ENCODE measurements around the gene CDK6. TPM values are rescaled to one million over a fixed set of nuclear protein-coding genes. Genes with fewer than 3 reads are reported as not detected.

Gene CDK6
- total and polyA plus RNA-seq, 10 of the 15 experiments (the other 5 are each of a cell fraction or from before 2014, with no cell fraction given), result 8.0 to 118 (median 45.8) TPM

DNA sequence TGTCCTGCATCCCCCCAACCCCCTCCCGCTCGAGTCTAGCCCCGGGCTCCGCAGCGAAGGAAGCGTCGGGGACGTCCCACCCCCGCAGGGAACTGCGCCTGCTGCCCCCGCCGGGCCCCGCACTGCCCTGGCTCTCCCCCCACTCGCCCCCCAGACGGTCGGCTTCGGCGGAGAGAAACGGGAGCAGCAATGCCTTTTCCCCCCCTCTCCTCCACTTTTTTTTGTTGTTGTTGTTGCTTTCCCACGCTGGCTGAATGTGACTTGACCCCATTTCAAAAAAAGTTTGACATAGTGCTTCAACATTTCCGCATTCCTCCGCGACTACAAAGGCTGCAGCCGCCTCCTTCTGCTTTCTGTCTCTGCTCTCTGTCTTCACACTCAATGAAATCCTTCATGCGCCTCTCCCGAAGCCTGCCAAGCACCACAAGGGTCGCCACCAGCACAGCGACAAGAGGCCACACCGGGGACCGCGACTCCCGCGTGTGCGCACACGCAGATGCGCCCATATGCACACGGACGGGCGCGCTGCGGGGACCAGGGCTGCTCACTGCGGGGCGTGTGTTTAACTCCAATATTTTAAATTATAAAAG lies 1.0 kb downstream of the CDK6 start (continued):
- TF ChIP-seq TCF7 (IDR thresholded peaks at IDR 0.05; ENCODE audit: borderline replicate concordance), result no peak; the same call in 1 of the 2 replicates
- peak; percentile 12; the same call in 1 of the 2 replicates for TF ChIP-seq CREB1 (IDR thresholded peaks at IDR 0.05; ENCODE audit: low read depth)
- 0 out of 2 replicates have a peak, but pooled peaks have one; percentile 4 for TF ChIP-seq RUNX3 (IDR thresholded peaks at IDR 0.05; ENCODE audit: low read length)
- peak; percentile 53; the same call in 1 of the 2 replicates for TF ChIP-seq NBN (IDR thresholded peaks at IDR 0.05)
- TF ChIP-seq CHD2 (IDR thresholded peaks at IDR 0.05; ENCODE audit: borderline replicate concordance, low read depth, low read length), result 0 out of 2 replicates have a peak, but pooled peaks have one; percentile 12
- peak; percentile 54; the same call in 1 of the 2 replicates for TF ChIP-seq ZNF384 (IDR thresholded peaks at IDR 0.05; ENCODE audit: borderline replicate concordance, low read depth, low read length)
- peak; percentile 20; the same call in 1 of the 2 replicates for TF ChIP-seq PKNOX1 (IDR thresholded peaks at IDR 0.05)
- TF ChIP-seq, protein P1, sequence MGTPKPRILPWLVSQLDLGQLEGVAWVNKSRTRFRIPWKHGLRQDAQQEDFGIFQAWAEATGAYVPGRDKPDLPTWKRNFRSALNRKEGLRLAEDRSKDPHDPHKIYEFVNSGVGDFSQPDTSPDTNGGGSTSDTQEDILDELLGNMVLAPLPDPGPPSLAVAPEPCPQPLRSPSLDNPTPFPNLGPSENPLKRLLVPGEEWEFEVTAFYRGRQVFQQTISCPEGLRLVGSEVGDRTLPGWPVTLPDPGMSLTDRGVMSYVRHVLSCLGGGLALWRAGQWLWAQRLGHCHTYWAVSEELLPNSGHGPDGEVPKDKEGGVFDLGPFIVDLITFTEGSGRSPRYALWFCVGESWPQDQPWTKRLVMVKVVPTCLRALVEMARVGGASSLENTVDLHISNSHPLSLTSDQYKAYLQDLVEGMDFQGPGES (IDR thresholded peaks at IDR 0.05), result no peak
- peak; percentile 65 for TF ChIP-seq NKRF (conservative IDR thresholded peaks at IDR 0.05)
- peak; percentile 77; the same call in 1 of the 2 replicates for TF ChIP-seq BACH1 (IDR thresholded peaks at IDR 0.05; ENCODE audit: borderline replicate concordance)
- peak; percentile 12 for TF ChIP-seq BCL3 (IDR thresholded peaks at IDR 0.05; ENCODE audit: borderline replicate concordance, insufficient read depth, low read depth, low read length, poor library complexity, severe bottlenecking)
- 0 out of 2 replicates have a peak, but pooled peaks have one; percentile 29 for TF ChIP-seq HCFC1 (IDR thresholded peaks at IDR 0.05; ENCODE audit: low read length)
- TF ChIP-seq RELB (IDR thresholded peaks at IDR 0.05; ENCODE audit: low read depth), result 0 out of 2 replicates have a peak, but pooled peaks have one; percentile 31
- TF ChIP-seq RAD21 (IDR thresholded peaks at IDR 0.05; ENCODE audit: insufficient read depth, low read depth, low read length), result 0 out of 2 replicates have a peak, but pooled peaks have one; percentile 8
- TF ChIP-seq, protein P2, sequence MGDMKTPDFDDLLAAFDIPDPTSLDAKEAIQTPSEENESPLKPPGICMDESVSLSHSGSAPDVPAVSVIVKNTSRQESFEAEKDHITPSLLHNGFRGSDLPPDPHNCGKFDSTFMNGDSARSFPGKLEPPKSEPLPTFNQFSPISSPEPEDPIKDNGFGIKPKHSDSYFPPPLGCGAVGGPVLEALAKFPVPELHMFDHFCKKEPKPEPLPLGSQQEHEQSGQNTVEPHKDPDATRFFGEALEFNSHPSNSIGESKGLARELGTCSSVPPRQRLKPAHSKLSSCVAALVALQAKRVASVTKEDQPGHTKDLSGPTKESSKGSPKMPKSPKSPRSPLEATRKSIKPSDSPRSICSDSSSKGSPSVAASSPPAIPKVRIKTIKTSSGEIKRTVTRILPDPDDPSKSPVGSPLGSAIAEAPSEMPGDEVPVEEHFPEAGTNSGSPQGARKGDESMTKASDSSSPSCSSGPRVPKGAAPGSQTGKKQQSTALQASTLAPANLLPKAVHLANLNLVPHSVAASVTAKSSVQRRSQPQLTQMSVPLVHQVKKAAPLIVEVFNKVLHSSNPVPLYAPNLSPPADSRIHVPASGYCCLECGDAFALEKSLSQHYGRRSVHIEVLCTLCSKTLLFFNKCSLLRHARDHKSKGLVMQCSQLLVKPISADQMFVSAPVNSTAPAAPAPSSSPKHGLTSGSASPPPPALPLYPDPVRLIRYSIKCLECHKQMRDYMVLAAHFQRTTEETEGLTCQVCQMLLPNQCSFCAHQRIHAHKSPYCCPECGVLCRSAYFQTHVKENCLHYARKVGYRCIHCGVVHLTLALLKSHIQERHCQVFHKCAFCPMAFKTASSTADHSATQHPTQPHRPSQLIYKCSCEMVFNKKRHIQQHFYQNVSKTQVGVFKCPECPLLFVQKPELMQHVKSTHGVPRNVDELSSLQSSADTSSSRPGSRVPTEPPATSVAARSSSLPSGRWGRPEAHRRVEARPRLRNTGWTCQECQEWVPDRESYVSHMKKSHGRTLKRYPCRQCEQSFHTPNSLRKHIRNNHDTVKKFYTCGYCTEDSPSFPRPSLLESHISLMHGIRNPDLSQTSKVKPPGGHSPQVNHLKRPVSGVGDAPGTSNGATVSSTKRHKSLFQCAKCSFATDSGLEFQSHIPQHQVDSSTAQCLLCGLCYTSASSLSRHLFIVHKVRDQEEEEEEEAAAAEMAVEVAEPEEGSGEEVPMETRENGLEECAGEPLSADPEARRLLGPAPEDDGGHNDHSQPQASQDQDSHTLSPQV (IDR thresholded peaks at IDR 0.05), result no peak
- TF ChIP-seq, protein P3, sequence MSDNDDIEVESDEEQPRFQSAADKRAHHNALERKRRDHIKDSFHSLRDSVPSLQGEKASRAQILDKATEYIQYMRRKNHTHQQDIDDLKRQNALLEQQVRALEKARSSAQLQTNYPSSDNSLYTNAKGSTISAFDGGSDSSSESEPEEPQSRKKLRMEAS (IDR thresholded peaks at IDR 0.05; ENCODE audit: low read depth, low read length), result peak; percentile 31; the same call in 1 of the 2 replicates

Data from GM12878 (cell line).